GM18519 (cell line): ENCODE results near the gene IFRD1.
"Not testable (repeated sequence)": the region's sequence is repeated elsewhere in the genome, so short reads cannot be mapped to it uniquely, and the experiment has no call there.

Experiments used
- ATAC-seq: cut with Tn5 transposase; IDR thresholded peaks from one replicate; pipeline ENCODE4 v1.9.1; 2021; ENCODE audit warnings: mild to moderate bottlenecking, moderate library complexity; ENCODE audit not compliant: unreplicated experiment, low FRiP score

IFRD1 gene

GRCh38 chr7:112439476-112439875 is 10.8 kb upstream of the IFRD1 start:
- no peak for ATAC-seq

- no peak for ATAC-seq
Measured at GRCh38 chr7:112442210-112442609, 8.1 kb upstream of the IFRD1 start.

DNA sequence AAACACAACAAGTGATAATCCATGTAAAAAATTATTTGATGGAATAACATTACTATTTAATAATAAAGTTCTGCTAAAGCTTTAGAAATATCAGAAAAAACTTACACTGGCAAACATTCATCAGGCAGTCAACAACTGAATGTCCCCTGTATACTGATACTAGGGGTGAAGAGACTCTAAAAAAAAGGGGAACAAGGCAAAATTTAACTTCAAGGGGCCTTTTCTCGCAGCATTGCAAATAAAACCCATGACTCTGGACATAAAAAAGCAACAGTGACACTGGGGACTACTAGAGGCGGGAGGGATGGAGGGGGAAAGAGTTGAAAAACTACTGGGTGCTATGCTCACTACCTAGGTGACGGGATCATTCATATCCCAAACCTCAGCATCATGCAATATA is 5.8 kb upstream of the IFRD1 start:
- no peak for ATAC-seq

GRCh38 chr7:112446431-112446830 is 3.8 kb upstream of the IFRD1 start:
- ATAC-seq: no peak

DNA sequence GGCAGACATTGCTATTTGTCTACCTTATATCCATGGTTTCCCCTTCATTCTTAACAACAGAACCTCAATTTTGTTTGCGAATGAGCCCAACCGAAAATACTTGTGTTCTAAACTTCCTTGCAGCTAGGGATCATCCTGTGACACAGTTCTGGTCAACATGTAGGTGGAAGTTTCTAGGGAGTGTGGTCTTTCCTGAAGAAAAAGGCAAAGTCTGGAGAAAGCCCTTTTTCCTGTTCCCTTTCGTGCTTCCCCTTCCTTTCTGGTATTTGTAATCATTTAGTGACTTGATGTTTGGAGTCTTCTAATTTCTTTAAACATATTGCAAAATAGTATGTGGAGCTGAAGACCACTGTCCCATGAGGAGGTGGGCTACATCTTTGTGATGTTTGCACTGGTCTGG is 2.9 kb upstream of the IFRD1 start:
- no peak for ATAC-seq

- no peak for ATAC-seq
Measured at GRCh38 chr7:112448381-112448780, 1.9 kb upstream of the IFRD1 start.

GRCh38 chr7:112448891-112449290 is 1.4 kb upstream of the IFRD1 start:
- no peak for ATAC-seq

- no peak for ATAC-seq
Measured at GRCh38 chr7:112449353-112449752, 907 bp upstream of the IFRD1 start.

- peak; percentile 79 for ATAC-seq
Measured at GRCh38 chr7:112450807-112451761, 824 bp downstream of the IFRD1 start.

DNA sequence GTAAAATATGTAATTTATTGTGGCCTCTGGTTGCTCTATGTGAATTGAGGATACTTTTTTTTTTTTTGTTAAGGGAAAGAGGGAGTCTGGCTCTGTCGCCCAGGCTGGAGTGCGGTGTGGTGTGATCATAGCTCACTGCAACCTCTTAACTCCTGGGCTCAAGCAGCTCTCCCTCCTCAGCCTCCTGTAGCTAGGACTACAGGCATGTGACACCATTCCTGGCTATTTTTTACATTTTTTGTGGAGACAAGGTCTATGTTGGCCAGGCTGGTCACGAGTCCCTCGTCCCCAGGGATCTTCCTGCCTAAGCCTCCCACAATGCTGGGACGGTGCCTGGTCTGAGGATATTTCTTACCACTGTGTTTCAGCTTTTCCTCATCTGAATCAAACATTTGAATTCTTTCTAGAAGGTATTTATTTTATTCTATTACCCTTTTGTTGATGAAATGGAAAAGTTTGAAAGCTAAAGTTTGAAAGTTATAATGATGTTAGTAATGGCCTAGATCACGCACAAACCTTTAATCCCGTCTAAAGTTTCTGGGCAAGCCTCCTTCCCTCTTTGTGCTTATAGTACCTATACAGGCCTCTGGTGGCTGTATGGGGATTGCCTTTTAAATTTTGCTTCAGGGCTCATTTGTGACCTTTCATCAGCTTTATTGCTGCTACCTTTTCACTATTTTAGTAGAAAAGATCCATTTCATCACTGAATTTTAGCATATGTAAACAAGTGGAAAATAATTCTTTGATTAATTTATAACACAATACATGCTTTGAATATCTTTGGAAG is 2.0 kb downstream of the IFRD1 start:
- no peak for ATAC-seq

DNA sequence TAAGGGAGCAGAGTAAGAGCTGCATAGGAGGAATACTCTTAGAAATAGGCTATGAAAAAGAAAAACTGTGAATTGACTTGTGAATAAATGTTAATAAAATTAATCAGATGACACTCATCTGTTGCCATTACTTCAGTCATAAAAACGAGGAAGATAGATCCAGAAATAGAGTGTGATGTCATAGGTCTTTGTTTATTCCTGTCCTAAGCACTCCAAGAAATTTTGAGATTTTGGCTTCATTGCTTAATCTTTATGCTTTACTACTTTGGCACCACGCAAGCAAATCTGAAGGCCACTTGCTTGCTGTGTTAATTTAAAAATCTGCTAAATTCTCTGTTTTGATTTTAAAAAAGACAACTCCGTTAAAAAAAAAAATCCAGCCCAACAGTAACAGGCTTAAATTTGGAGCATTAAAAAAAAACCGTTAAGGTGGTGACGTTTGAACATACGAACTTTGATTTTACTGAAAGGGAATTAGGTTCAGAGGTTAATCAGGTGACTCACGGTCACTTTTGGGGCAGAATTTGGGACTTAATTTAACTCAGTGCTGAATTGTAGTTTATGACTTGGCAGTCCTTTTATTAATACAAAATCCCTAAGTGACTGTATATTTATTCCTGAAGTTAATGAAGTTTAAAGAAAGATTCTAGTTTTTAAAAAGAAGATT is 3.4 kb downstream of the IFRD1 start:
- ATAC-seq: no peak

GRCh38 chr7:112454191-112454590 is 3.9 kb downstream of the IFRD1 start:
- ATAC-seq: not testable (repeated sequence)

GRCh38 chr7:112459645-112460044 is 9.4 kb downstream of the IFRD1 start:
- ATAC-seq: no peak

DNA sequence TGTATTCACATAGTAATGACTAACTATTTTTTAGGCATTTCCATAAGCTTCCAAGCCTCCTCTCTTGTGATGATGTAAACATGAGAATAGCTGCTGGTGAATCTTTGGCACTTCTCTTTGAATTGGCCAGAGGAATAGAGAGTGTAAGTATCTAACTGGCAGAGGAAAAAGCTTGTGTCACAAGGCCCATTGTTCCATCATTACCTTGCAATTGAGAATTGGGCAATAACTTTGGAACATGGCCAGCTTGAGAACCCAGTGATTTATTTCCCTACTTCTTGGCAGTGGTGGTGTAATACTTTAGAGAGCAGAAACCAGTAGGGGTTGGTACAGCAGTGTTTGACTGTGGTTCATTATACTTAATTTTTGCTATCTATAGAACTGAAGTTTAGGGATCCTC is 12.0 kb downstream of the IFRD1 start:
- ATAC-seq: no peak

GRCh38 chr7:112467867-112468266 is 17.6 kb downstream of the IFRD1 start:
- ATAC-seq: no peak

DNA sequence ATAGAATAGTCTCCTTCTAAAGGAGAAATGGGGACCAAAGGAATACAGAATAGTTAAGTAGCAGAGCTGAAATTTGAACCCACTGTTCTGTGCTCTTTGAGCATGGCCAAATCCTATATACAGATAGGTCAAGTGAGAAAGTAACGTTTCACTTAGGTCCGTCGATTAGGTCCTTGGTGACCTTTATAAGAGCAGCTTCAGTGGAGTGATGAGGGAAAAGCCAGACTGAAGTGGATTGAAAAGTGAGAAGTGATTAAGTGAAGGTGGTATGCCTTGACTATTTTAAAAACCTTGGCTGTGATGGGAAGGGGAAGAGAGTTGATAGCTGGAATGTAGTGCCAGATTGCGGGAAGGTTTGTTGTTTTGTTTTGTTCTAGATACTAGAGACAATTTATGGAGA is 19.9 kb downstream of the IFRD1 start:
- ATAC-seq: no peak

- ATAC-seq: no peak
Measured at GRCh38 chr7:112476390-112477052, 26.3 kb downstream of the IFRD1 start.

DNA sequence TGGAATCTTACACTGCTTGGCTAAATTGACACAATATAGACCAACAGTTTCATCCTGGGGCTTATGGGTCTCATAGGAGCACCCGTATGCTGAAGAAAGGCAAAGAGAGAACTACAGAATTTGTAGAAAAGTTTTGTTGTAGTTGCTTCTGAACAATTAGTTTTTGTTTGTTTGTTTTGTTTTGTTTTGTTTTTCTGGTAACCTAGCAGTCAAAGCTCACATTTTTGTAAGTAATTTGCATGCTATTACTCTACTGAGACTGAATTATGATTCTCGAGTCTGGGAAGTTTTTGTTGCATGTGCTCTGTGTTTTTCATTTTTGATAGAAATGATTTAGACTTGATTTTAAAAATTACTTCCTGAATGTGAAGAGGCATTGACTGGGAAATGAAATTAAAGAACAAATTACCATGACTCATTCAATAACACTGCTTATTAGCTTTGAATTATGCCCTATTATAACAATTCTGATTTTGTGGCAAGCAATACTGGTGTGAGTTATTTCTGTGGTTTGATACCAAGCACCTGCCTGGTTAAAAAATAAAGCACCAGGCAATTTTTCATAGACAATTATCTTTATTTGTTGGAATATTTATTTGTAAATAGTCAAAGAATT is 31.0 kb downstream of the IFRD1 start:
- no peak for ATAC-seq

- no peak for ATAC-seq
Measured at GRCh38 chr7:112481833-112482670, 31.8 kb downstream of the IFRD1 start.
